ENCODE measurements around the gene VCAM1.

- TF ChIP-seq CTCF (IDR thresholded peaks at IDR 0.05) (no peak), POLR2A (IDR thresholded peaks at IDR 0.05) (no peak)
Measured at GRCh38 chr1:100780814-100781213, 61.3 kb downstream of the VCAM1 start.

All from breast epithelium (tissue), 3 donors.